H9 (cell line): ENCODE results near the gene SLC52A3. TPM values are rescaled to one million over a fixed set of nuclear protein-coding genes. Genes with fewer than 3 reads are reported as not detected.

Experiments used
- DNase-seq: peaks from one replicate; pipeline ENCODE4 v3.0.0-alpha.2; 2017
- H2AFZ ChIP-seq: one replicate; pipeline ENCODE4 v1.6.1; 2013; ENCODE audit warnings: mild to moderate bottlenecking, low read length, control low read depth, moderate library complexity
- H2AK5ac ChIP-seq: 2 replicates; pipeline ENCODE4 v1.6.1; 2013; ENCODE audit warnings: low read length, control low read depth, mixed read lengths; ENCODE audit not compliant: insufficient read length
- H2BK120ac ChIP-seq: one replicate; pipeline ENCODE4 v1.6.1; 2013; ENCODE audit warnings: low read depth, mild to moderate bottlenecking, low read length, control low read depth, inconsistent platforms; ENCODE audit not compliant: poor library complexity, severe bottlenecking
- H2BK12ac ChIP-seq: 2 replicates; pipeline ENCODE4 v1.6.1; 2013; ENCODE audit warnings: low read length, control low read depth, mixed read lengths, low read depth; ENCODE audit not compliant: insufficient read length
- H2BK15ac ChIP-seq: 2 replicates; pipeline ENCODE4 v1.6.1; 2013; ENCODE audit warnings: low read depth, low read length, control low read depth
- H2BK20ac ChIP-seq: one replicate; pipeline ENCODE4 v1.6.1; 2013; ENCODE audit warnings: low read depth, mild to moderate bottlenecking, low read length, control low read depth, inconsistent platforms; ENCODE audit not compliant: poor library complexity, severe bottlenecking
- H2BK5ac ChIP-seq: 2 replicates; pipeline ENCODE4 v1.6.1; 2013; ENCODE audit warnings: low read length, control low read depth, mixed read lengths; ENCODE audit not compliant: insufficient read length
- H3K14ac ChIP-seq: 2 replicates; pipeline ENCODE4 v1.6.1; 2013; ENCODE audit warnings: low read length, control low read depth; ENCODE audit not compliant: insufficient read depth
- H3K18ac ChIP-seq: 2 replicates; pipeline ENCODE4 v1.6.1; 2013; ENCODE audit warnings: low read depth, mild to moderate bottlenecking, mixed read lengths, low read length, control low read depth; ENCODE audit not compliant: insufficient read length
- H3K23ac ChIP-seq: 2 replicates; pipeline ENCODE4 v1.6.1; 2013; ENCODE audit warnings: low read length, control low read depth, mixed read lengths, low read depth; ENCODE audit not compliant: insufficient read length
- H3K23me2 ChIP-seq: 2 replicates; pipeline ENCODE4 v1.6.1; 2013; ENCODE audit warnings: low read depth, mild to moderate bottlenecking, mixed read lengths, low read length, control low read depth; ENCODE audit not compliant: insufficient read length, poor library complexity, severe bottlenecking
- H3K27ac ChIP-seq: 2 replicates; pipeline ENCODE4 v1.5.1; 2013; ENCODE audit warnings: low read length, control low read depth, mixed read lengths, low read depth; ENCODE audit not compliant: insufficient read length
- H3K27me3 ChIP-seq: 2 replicates; pipeline ENCODE4 v1.6.1; 2013; ENCODE audit warnings: low read length, control low read depth, inconsistent platforms; ENCODE audit not compliant: insufficient read depth
- H3K4ac ChIP-seq: 2 replicates; pipeline ENCODE4 v1.6.1; 2013; ENCODE audit warnings: low read depth, mild to moderate bottlenecking, control low read depth, inconsistent platforms, low read length, moderate library complexity
- H3K4me1 ChIP-seq: 2 replicates; pipeline ENCODE4 v1.6.1; 2013; ENCODE audit warnings: low read length, control low read depth, inconsistent platforms; ENCODE audit not compliant: insufficient read depth
- H3K4me2 ChIP-seq: 2 replicates; pipeline ENCODE4 v1.6.1; 2013; ENCODE audit warnings: low read length, control low read depth, mixed read lengths; ENCODE audit not compliant: insufficient read length, insufficient read depth
- H3K56ac ChIP-seq: 2 replicates; pipeline ENCODE4 v1.6.1; 2013; ENCODE audit warnings: low read depth, mild to moderate bottlenecking, mixed read lengths, low read length, control low read depth; ENCODE audit not compliant: insufficient read length
- H3K79me1 ChIP-seq: 2 replicates; pipeline ENCODE4 v1.6.1; 2013; ENCODE audit warnings: low read depth, mild to moderate bottlenecking, moderate library complexity, low read length, control low read depth, inconsistent platforms; ENCODE audit not compliant: insufficient read depth, poor library complexity, severe bottlenecking
- H3K79me2 ChIP-seq: 2 replicates; pipeline ENCODE4 v1.6.1; 2013; ENCODE audit warnings: low read length, control low read depth, inconsistent platforms; ENCODE audit not compliant: insufficient read depth
- H3K9ac ChIP-seq: 2 replicates; pipeline ENCODE4 v1.6.1; 2013; ENCODE audit warnings: low read length, control low read depth, mixed read lengths; ENCODE audit not compliant: insufficient read length; ENCODE audit errors: extremely low read depth
- H3K9me3 ChIP-seq: one replicate; pipeline ENCODE4 v1.6.1; 2013; ENCODE audit warnings: low read depth, low read length, inconsistent platforms; ENCODE audit not compliant: control insufficient read depth
- H3T11ph ChIP-seq: one replicate; pipeline ENCODE4 v1.6.1; 2013; ENCODE audit warnings: mild to moderate bottlenecking, low read length, control low read depth, inconsistent platforms
- H4K20me1 ChIP-seq: one replicate; pipeline ENCODE4 v1.6.1; 2013; ENCODE audit not compliant: control insufficient read depth, insufficient read length, insufficient read depth
- H4K5ac ChIP-seq: 2 replicates; pipeline ENCODE4 v1.6.1; 2013; ENCODE audit warnings: low read depth, mild to moderate bottlenecking, mixed read lengths, low read length, control low read depth; ENCODE audit not compliant: insufficient read length
- H4K8ac ChIP-seq: replicated peaks from 2 replicates; pipeline ENCODE4 v1.6.1; 2013; ENCODE audit warnings: low read length, control low read depth, mixed read lengths, low read depth; ENCODE audit not compliant: insufficient read length
- H4K91ac ChIP-seq: 2 replicates; pipeline ENCODE4 v1.6.1; 2013; ENCODE audit warnings: low read depth, mild to moderate bottlenecking, moderate library complexity, mixed read lengths, low read length, control low read depth; ENCODE audit not compliant: insufficient read length
- H3K27ac Mint-ChIP-seq, 3 experiments: 2 replicates in 2 of 3; 3 replicates in 1 of 3; pipeline ENCODE4 v1.8.0; 2020 to 2021; ENCODE audit warnings: mixed read lengths in 3 of 3, mild to moderate bottlenecking in 1 of 3, moderate library complexity in 1 of 3
- H3K27me3 Mint-ChIP-seq: 2 replicates; pipeline ENCODE4 v1.8.0; 2021; ENCODE audit warnings: low read depth, mild to moderate bottlenecking, moderate library complexity, mixed read lengths
- H3K36me3 Mint-ChIP-seq, 3 experiments: 2 replicates in 2 of 3; 3 replicates in 1 of 3; pipeline ENCODE4 v1.8.0; 2020 to 2021; ENCODE audit warnings: low read depth in 3 of 3, mixed read lengths in 3 of 3; ENCODE audit not compliant: insufficient read depth in 1 of 3
- H3K4me1 Mint-ChIP-seq, 2 experiments: 2 replicates each; pipeline ENCODE4 v1.8.0; 2020; ENCODE audit warnings: mixed read lengths in 2 of 2
- H3K4me3 Mint-ChIP-seq, 2 experiments: 2 replicates in 1 of 2; 3 replicates in 1 of 2; pipeline ENCODE4 v1.8.0; 2020 to 2021; ENCODE audit warnings: mild to moderate bottlenecking in 2 of 2, mixed read lengths in 2 of 2, moderate library complexity in 1 of 2
- H3K9me3 Mint-ChIP-seq, 2 experiments: 2 replicates in 1 of 2; 3 replicates in 1 of 2; pipeline ENCODE4 v1.8.0; 2020; ENCODE audit warnings: mild to moderate bottlenecking in 2 of 2, mixed read lengths in 2 of 2, moderate library complexity in 1 of 2
- WGBS: extraction: QIAGEN DNeasy Blood & Tissue Kit; methylation state at CpG from one replicate; pipeline ENCODE4 v1.1.7; 2013; ENCODE audit warnings: missing lambda C conversion rate, low lambda C conversion rate, mixed read lengths; ENCODE audit not compliant: insufficient read length; ENCODE audit errors: extremely low coverage; 5-methylcytosine and 5-hydroxymethylcytosine counted together
- total RNA-seq: library from RNA; stranded (reverse); gene quantifications from 2 replicates; pipeline ENCODE4 v1.2.1, GENCODE V29; 2021
- TF ChIP-seq, protein P1 (sequence below): fragments of 200-600 bp; sonication (generic); conservative IDR thresholded peaks from 3 replicates; pipeline ENCODE4 v1.8.0; 2021; ENCODE audit warnings: antibody characterized with exemption, mild to moderate bottlenecking

SLC52A3 gene
- total RNA-seq, 1 experiment from 2014 or later = 3.3 TPM

DNA sequence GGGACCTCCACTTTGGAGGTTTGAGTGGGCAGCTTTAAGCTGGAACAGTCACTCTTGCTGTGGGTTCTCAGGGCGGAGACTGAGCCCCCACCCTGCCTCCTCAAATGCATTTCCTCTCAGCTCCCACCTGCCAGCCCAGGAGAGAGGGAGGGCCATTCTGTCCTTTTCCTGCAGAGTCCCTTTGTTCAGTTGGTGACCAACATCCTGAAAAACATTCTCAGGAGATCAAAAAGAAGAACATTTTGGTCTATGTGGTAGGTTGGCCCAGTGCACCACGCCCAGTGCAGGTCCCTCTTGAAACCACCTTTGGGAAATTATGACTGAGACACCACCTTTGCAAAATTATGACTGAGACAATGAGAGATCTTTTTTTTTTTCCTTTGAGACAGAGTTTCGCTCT is 13.4 kb downstream of the SLC52A3 start:
- Histone ChIP-seq H3K9me3 (no peaks in the 10 kb centered on the region), H2BK12ac (no peak overlapping the region), H3K14ac (no peak overlapping the region), H2AK5ac (no peak overlapping the region), H2BK15ac (no peak overlapping the region), H2AFZ (no peak overlapping the region), H3K27ac (no peak overlapping the region), H2BK5ac (no peak overlapping the region), H3K23me2 (no peaks in the 10 kb centered on the region), H4K91ac (no peak overlapping the region), H3K79me1 (no peaks in the 10 kb centered on the region), H3T11ph (no peak overlapping the region), H2BK20ac (no peak overlapping the region), H3K27me3 (no peaks in the 10 kb centered on the region), H3K4me1 (peaks cover 3% of the 10 kb centered on the region; the same call in 1 of the 2 replicates), H3K23ac (no peak overlapping the region), H3K4ac (no peak overlapping the region), H3K79me2 (no peaks in the 10 kb centered on the region), H4K8ac (no peak overlapping the region), H3K9ac (no peak overlapping the region), H4K20me1 (no peaks in the 10 kb centered on the region), H3K4me2 (no peak overlapping the region), H4K5ac (no peak overlapping the region), H3K56ac (no peak overlapping the region), H3K18ac (no peak overlapping the region), H2BK120ac (no peak overlapping the region)
- Mint-ChIP-seq H3K27ac (no peak overlapping the region), H3K9me3 (no peaks in the 10 kb centered on the region), H3K27me3 (peaks cover 13% of the 10 kb centered on the region), H3K36me3 (no peaks in the 10 kb centered on the region), H3K4me1 (peaks cover 2 to 13% of the 10 kb centered on the region in 2 experiments), H3K4me3 (no peak overlapping the region)
- TF ChIP-seq, protein P1, sequence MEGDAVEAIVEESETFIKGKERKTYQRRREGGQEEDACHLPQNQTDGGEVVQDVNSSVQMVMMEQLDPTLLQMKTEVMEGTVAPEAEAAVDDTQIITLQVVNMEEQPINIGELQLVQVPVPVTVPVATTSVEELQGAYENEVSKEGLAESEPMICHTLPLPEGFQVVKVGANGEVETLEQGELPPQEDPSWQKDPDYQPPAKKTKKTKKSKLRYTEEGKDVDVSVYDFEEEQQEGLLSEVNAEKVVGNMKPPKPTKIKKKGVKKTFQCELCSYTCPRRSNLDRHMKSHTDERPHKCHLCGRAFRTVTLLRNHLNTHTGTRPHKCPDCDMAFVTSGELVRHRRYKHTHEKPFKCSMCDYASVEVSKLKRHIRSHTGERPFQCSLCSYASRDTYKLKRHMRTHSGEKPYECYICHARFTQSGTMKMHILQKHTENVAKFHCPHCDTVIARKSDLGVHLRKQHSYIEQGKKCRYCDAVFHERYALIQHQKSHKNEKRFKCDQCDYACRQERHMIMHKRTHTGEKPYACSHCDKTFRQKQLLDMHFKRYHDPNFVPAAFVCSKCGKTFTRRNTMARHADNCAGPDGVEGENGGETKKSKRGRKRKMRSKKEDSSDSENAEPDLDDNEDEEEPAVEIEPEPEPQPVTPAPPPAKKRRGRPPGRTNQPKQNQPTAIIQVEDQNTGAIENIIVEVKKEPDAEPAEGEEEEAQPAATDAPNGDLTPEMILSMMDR = no peak
- no CpG with 5 or more reads among the region's 3 CpGs for WGBS
- DNase-seq = no peak
